ENCODE measurements around the gene PCID2.
"Not testable (repeated sequence)": the region's sequence is repeated elsewhere in the genome, so short reads cannot be mapped to it uniquely, and the experiment has no call there.

The PCID2 gene

GRCh38 chr13:113166681-113167080 is 41.8 kb downstream of the PCID2 start:
- no peak for DNase-seq (ENCODE audit: low read depth)
- TF ChIP-seq, protein P1, sequence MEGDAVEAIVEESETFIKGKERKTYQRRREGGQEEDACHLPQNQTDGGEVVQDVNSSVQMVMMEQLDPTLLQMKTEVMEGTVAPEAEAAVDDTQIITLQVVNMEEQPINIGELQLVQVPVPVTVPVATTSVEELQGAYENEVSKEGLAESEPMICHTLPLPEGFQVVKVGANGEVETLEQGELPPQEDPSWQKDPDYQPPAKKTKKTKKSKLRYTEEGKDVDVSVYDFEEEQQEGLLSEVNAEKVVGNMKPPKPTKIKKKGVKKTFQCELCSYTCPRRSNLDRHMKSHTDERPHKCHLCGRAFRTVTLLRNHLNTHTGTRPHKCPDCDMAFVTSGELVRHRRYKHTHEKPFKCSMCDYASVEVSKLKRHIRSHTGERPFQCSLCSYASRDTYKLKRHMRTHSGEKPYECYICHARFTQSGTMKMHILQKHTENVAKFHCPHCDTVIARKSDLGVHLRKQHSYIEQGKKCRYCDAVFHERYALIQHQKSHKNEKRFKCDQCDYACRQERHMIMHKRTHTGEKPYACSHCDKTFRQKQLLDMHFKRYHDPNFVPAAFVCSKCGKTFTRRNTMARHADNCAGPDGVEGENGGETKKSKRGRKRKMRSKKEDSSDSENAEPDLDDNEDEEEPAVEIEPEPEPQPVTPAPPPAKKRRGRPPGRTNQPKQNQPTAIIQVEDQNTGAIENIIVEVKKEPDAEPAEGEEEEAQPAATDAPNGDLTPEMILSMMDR (IDR thresholded peaks at IDR 0.05; ENCODE audit: insufficient read depth, low read depth, low read length, missing control alignments): no peak
- no peak overlapping the region for H3K4me3 ChIP-seq (ENCODE audit: low read length)

- no peak for DNase-seq (ENCODE audit: low read depth)
- TF ChIP-seq, protein P1 (IDR thresholded peaks at IDR 0.05; ENCODE audit: insufficient read depth, low read depth, low read length, missing control alignments): no peak
- H3K4me3 ChIP-seq (ENCODE audit: low read length): no peak overlapping the region
Observed at GRCh38 chr13:113166266-113166665, 42.2 kb downstream of the PCID2 start.

- TF ChIP-seq, protein P1 (IDR thresholded peaks at IDR 0.05; ENCODE audit: insufficient read depth, low read depth, low read length, missing control alignments): no peak
- no peak for DNase-seq (ENCODE audit: low read depth)
- no peak overlapping the region for H3K4me3 ChIP-seq (ENCODE audit: low read length)
Observed at GRCh38 chr13:113164492-113164891, 44.0 kb downstream of the PCID2 start.

- no peak for DNase-seq (ENCODE audit: low read depth)
- TF ChIP-seq, protein P1 (IDR thresholded peaks at IDR 0.05; ENCODE audit: insufficient read depth, low read depth, low read length, missing control alignments): no peak
- H3K4me3 ChIP-seq (ENCODE audit: low read length): no peak overlapping the region
Observed at GRCh38 chr13:113162783-113163685, 45.4 kb downstream of the PCID2 start.

DNA sequence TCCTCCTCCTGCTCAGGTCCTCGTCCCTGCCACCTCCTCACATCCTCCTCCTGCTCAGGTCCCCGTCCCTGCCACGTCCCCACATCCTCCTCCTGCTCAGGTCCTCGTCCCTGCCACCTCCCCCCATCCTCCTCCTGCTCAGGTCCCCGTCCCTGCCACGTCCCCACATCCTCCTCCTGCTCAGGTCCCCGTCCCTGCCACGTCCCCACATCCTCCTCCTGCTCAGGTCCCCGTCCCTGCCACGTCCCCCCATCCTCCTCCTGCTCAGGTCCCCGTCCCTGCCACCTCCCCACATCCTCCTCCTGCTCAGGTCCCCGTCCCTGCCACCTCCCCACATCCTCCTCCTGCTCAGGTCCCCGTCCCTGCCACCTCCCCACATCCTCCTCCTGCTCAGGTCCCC is 46.5 kb downstream of the PCID2 start:
- not testable (repeated sequence) for DNase-seq (ENCODE audit: low read depth); H3K4me3 ChIP-seq (ENCODE audit: low read length)

- TF ChIP-seq, protein P1 (IDR thresholded peaks at IDR 0.05; ENCODE audit: insufficient read depth, low read depth, low read length, missing control alignments): no peak
- H3K4me3 ChIP-seq (ENCODE audit: low read length): no peak overlapping the region
- no peak for DNase-seq (ENCODE audit: low read depth)
Observed at GRCh38 chr13:113161433-113161832, 47.0 kb downstream of the PCID2 start.

GRCh38 chr13:113160983-113161382 is 47.5 kb downstream of the PCID2 start:
- TF ChIP-seq, protein P1 (IDR thresholded peaks at IDR 0.05; ENCODE audit: insufficient read depth, low read depth, low read length, missing control alignments): no peak
- no peak overlapping the region for H3K4me3 ChIP-seq (ENCODE audit: low read length)
- DNase-seq (ENCODE audit: low read depth): no peak

Data from epithelial cell of esophagus (primary cell).